AG09319 (cell line): ENCODE data around the gene OR1N1.
"Not testable (repeated sequence)": the region's sequence is repeated elsewhere in the genome, so short reads cannot be mapped to it uniquely, and the experiment has no call there.

Experiments
- DNase-seq: peaks from one replicate; pipeline ENCODE4 v3.0.0-alpha.2; 2010; ENCODE audit warnings: low read depth; ENCODE audit errors: extremely low read depth
- TF ChIP-seq, protein P1 (sequence below): IDR thresholded peaks from 2 replicates; pipeline ENCODE4 v1.5.1; 2011; ENCODE audit warnings: low read depth, mild to moderate bottlenecking, inconsistent platforms, low read length, moderate library complexity

The OR1N1 gene

DNA sequence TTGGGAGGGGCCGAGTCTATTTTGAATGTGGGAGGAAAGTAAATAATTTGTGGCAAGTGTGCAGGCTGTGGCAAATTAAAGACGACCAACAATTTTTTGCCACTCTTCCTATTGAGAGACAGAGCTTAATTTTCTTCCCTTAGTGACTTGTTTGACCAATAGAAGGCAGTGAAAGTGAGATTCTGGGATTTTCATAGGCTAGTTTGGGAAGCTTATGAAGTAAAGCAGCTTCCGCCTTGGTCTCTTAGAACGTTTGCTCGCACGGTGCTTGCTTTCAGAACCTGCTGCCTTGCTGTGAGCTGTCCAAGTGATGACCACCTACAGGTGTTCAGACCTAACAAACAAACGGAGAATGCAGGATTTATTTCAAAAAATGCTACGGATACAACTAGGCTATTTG is 19.1 kb upstream of the OR1N1 start:
- no peak for DNase-seq
- TF ChIP-seq, protein P1, sequence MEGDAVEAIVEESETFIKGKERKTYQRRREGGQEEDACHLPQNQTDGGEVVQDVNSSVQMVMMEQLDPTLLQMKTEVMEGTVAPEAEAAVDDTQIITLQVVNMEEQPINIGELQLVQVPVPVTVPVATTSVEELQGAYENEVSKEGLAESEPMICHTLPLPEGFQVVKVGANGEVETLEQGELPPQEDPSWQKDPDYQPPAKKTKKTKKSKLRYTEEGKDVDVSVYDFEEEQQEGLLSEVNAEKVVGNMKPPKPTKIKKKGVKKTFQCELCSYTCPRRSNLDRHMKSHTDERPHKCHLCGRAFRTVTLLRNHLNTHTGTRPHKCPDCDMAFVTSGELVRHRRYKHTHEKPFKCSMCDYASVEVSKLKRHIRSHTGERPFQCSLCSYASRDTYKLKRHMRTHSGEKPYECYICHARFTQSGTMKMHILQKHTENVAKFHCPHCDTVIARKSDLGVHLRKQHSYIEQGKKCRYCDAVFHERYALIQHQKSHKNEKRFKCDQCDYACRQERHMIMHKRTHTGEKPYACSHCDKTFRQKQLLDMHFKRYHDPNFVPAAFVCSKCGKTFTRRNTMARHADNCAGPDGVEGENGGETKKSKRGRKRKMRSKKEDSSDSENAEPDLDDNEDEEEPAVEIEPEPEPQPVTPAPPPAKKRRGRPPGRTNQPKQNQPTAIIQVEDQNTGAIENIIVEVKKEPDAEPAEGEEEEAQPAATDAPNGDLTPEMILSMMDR: no peak

DNA sequence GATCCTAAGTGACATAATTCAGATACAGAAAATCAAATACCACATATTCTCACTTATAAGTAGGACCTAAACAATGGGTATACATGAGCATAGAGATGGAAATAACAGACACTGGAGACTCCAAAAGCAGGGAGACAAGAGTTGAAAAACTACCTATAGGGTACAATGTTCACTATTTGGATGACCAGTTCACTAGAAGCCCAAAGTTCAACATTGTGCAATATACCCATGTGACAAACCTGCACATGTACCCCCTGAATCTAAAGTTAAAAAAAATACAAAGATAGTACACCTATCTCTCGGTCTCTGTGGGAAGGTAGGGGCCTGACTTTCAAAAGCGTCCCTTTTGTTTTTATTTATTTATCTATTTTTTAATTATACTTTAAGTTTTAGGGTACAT is 11.7 kb upstream of the OR1N1 start:
- TF ChIP-seq, protein P1: no peak
- no peak for DNase-seq

DNA sequence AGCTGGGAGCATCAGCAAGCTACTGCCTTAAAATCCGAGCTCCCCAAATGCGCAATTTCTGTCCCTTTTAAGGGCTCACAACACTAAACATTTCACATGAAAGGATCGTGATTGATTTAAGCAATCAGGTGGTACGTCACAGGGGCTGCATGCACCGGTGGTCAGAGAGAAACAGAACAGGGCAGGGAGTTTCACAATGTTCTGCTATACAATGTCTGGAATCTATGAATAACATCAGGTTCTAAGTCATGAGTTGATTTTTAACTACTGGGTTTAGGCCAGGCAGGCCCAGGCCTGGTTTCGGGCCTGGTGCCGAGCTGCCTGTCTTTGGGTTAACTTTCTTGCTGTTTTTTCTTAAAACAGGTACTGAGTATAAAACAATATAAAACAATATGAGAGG is 10.0 kb upstream of the OR1N1 start:
- not testable (repeated sequence) for DNase-seq

DNA sequence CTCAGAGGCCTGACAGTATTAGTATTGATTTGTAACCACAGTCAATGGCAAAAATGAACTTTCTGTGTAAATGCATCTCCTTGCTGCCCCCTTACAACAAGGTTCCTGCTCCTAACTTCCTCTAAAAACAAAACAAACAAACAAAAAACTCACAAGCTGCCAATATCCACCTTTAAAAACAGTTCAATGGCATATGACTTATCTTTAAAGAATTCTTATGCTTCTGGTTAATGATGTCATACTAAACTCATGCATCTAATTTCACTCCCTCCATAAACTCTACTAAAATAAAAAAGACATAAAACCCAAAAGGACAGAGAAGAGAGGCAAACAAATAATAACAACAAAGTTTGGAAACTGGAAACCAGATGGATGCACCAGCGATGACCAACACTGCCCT is 9.0 kb upstream of the OR1N1 start:
- DNase-seq: no peak

DNA sequence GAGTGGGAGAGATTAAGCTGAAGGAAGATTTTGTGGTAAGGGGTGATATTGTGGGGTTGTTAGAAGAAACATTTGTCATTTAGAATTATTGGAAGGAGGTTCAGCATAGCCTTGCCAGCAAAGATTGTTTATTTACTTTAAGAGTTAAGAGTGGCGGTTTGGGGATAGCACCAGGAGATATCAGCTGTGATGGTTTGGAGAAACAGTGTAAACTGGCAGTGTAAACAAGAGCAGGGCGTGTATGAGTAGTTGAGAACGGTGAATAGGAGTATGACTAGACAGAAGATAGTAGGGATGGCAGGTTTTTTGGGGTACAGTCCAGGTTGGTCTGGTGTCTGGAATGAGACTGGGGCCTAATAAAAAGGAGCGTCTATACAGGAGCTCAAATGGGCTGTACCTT is 4.1 kb upstream of the OR1N1 start:
- not testable (repeated sequence) for DNase-seq

More for the DNA sequence above, 9.0 kb upstream of the OR1N1 start:
- TF ChIP-seq, protein P1: no peak

DNA sequence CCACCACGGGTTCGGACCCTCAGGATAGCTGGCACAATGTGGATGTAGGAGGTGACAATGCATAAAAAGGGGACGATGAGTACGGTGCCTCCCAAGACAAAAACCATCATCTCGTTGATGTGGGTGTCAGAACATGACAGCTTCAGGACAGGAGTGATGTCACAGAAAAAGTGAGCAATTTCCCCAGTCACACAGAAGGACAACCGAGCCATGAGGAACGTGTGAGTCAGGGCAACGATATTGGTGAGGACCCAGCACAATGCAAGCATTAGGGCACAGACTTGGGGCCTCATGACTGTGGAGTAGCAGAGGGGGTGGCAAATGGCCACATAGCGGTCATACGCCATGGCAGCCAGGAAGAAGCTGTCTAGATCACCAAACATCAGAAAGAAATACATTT is 491 bp downstream of the OR1N1 start:
- no peak for DNase-seq
- TF ChIP-seq, protein P1: no peak

DNA sequence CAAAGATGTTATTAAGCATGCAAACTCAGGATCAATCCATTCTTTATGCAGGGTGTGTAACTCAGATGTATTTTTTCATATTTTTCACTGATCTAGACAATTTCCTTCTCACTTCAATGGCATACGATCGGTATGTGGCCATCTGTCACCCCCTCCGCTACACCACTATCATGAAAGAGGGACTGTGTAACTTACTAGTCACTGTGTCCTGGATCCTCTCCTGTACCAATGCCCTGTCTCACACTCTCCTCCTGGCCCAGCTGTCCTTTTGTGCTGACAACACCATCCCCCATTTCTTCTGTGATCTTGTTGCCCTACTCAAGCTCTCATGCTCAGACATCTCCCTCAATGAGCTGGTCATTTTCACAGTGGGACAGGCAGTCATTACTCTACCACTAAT is 7.7 kb downstream of the OR1N1 start:
- TF ChIP-seq, protein P1: no peak
- DNase-seq: no peak

DNA sequence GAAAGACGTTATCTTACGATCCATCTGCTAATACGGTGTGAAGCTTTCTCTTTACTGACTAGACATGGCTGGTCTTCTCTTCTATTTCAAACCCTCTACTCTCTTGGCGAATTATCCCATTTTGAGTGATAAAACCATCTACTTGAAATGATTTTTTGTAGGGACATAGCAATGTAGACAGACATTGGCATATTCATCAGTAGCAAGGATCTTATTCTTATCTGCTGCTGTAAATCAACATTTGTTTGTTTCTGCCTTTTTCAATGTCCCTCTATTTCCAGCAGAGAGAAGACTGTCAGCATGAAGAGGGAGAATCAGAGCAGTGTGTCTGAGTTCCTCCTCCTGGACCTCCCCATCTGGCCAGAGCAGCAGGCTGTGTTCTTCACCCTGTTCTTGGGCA is 8.3 kb downstream of the OR1N1 start, which contains the start of gene OR1J4:
Gene OR1J4, plus strand, starts transcription at position 301 of the 400 bp plus-strand sequence. Its CDS starts 0 bp downstream, at position 301.
- TF ChIP-seq, protein P1: no peak
- no peak for DNase-seq
